Keratinocyte (primary cell): ENCODE results near the gene ZNF716.

ENCODE experiments used
- CTCF ChIP-seq, 3 experiments: IDR thresholded peaks in 1 of 3; conservative IDR thresholded peaks in 1 of 3; optimal IDR thresholded peaks in 1 of 3; 2 replicates in 2 of 3; 3 replicates in 1 of 3; pipeline versions ENCODE3 to v1.5.1; 2011; ENCODE audit warnings: low read length in 3 of 3, mild to moderate bottlenecking in 3 of 3, moderate library complexity in 2 of 3, control low read depth in 1 of 3, inconsistent platforms in 1 of 3; ENCODE audit not compliant: insufficient read depth in 2 of 3; ENCODE audit errors: extremely low read depth in 1 of 3
- EZH2 ChIP-seq: IDR thresholded peaks from one replicate; pipeline ENCODE4 v1.6.1; 2012; ENCODE audit warnings: inconsistent platforms, mild to moderate bottlenecking, low read length, moderate library complexity

- no peak for TF ChIP-seq CTCF (optimal IDR thresholded peaks at IDR 0.05 in 1 of 3, IDR thresholded peaks at IDR 0.05 in 1 of 3, conservative IDR thresholded peaks at IDR 0.05 in 1 of 3; ENCODE audit: extremely low read depth in 1 of 3, insufficient read depth in 2 of 3, low read length in 3 of 3)
- no peak for TF ChIP-seq EZH2
These were observed 35.1 kb upstream of the ZNF716 start for GRCh38 chr7:57414852-57415251.
